Smooth muscle cell (in vitro differentiated cells): ENCODE data around the gene CEP126. TPM values are rescaled to one million over a fixed set of nuclear protein-coding genes. Genes with fewer than 3 reads are reported as not detected.

ENCODE experiments used
- DNase-seq: peaks from one replicate; lab custom pipeline; 2025; ENCODE audit not compliant: unreplicated experiment; lab: John Stamatoyannopoulos, UW
- H2AFZ ChIP-seq: fragments of 200-600 bp; sonication (generic); 2 replicates; pipeline ENCODE4 v1.6.0; 2016; ENCODE audit warnings: antibody characterized with exemption, low read depth, mild to moderate bottlenecking
- H3F3A ChIP-seq: fragments of 200-600 bp; sonication (generic); 2 replicates; pipeline ENCODE4 v1.6.0; 2017; ENCODE audit warnings: antibody characterized with exemption, low read depth
- H3K27ac ChIP-seq: fragments of 200-600 bp; sonication (generic); 2 replicates; pipeline ENCODE4 v1.5.1; 2016; ENCODE audit warnings: low read depth, mild to moderate bottlenecking
- H3K27me3 ChIP-seq: fragments of 200-600 bp; sonication (generic); 2 replicates; pipeline ENCODE4 v1.6.1; 2016; ENCODE audit warnings: low read depth, mild to moderate bottlenecking
- H3K36me3 ChIP-seq: fragments of 200-600 bp; sonication (generic); 2 replicates; pipeline ENCODE4 v1.5.1; 2016; ENCODE audit warnings: low read depth
- H3K4me1 ChIP-seq: fragments of 200-600 bp; sonication (generic); 2 replicates; pipeline ENCODE4 v1.5.1; 2016; ENCODE audit warnings: low read depth
- H3K4me2 ChIP-seq: fragments of 200-600 bp; sonication (generic); 2 replicates; pipeline ENCODE4 v1.6.0; 2016; ENCODE audit warnings: mild to moderate bottlenecking
- H3K4me3 ChIP-seq: fragments of 200-600 bp; sonication (generic); 2 replicates; pipeline ENCODE4 v1.5.1; 2016; ENCODE audit warnings: mild to moderate bottlenecking
- H3K79me2 ChIP-seq: fragments of 200-600 bp; sonication (generic); 2 replicates; pipeline ENCODE4 v1.6.0; 2016; ENCODE audit warnings: low read depth, mild to moderate bottlenecking
- H3K9ac ChIP-seq: fragments of 200-600 bp; sonication (generic); 2 replicates; pipeline ENCODE4 v1.6.0; 2016; ENCODE audit warnings: low read depth
- H3K9me3 ChIP-seq: fragments of 200-600 bp; sonication (generic); replicated peaks from 2 replicates; pipeline ENCODE4 v1.5.1; 2016; ENCODE audit warnings: low read depth
- H4K20me1 ChIP-seq: fragments of 200-600 bp; sonication (generic); 2 replicates; pipeline ENCODE4 v1.6.0; 2016; ENCODE audit warnings: low read depth
- CTCF ChIP-seq: fragments of 200-600 bp; sonication (generic); IDR thresholded peaks from 2 replicates; pipeline ENCODE4 v1.5.1; 2017; ENCODE audit warnings: borderline replicate concordance, mild to moderate bottlenecking, antibody characterized with exemption; ENCODE audit not compliant: insufficient read depth, poor library complexity, severe bottlenecking
- WGBS: methylation state at CpG from one replicate; pipeline ENCODE4 v1.1.7; 2016; ENCODE audit warnings: low lambda C conversion rate; 5-methylcytosine and 5-hydroxymethylcytosine counted together
- polyA plus RNA-seq: library from polyadenylated mRNA; unstranded; fragments of >200 nt; fragmentation: Nextera tagmentation; extraction: Ambion mirVana; gene quantifications from 2 replicates; pipeline ENCODE4 v1.2.1, GENCODE V29; 2016
- total RNA-seq: library from RNA; depleted of rRNA; stranded (reverse); fragments of >200 nt; gene quantifications from 2 replicates; pipeline ENCODE4 v1.2.3, GENCODE V29; 2014

The CEP126 gene
- total RNA-seq = 2.3 and 2.5 TPM in 2 replicates
- 1.4 and 1.6 TPM in 2 replicates for polyA plus RNA-seq

GRCh38 chr11:101914738-101915426 lies at the start of gene CEP126:
CEP126 (plus strand) TSS chr11:101915010; CDS start chr11:101915285, 275 bp downstream.
- no peak for TF ChIP-seq CTCF
- under 1% methylated on average over 55 of the region's 56 CpGs for WGBS
- no peaks in the 10 kb centered on the region for H3K27me3 ChIP-seq
- no peaks in the 10 kb centered on the region for H3K36me3 ChIP-seq
- peak within 1 kb of the TSS; percentile 94 for H2AFZ ChIP-seq
- no peaks in the 10 kb centered on the region for H3K9me3 ChIP-seq
- peak within 1 kb of the TSS; percentile 80 for H3K4me2 ChIP-seq
- H3K27ac ChIP-seq = peak within 1 kb of the TSS; percentile 93
- peak within 1 kb of the TSS; percentile 87 for H3K9ac ChIP-seq
- H3F3A ChIP-seq = no peaks in the 10 kb centered on the region
- peak within 1 kb of the TSS; percentile 65 for H3K4me3 ChIP-seq
- DNase-seq = peak; percentile 98
- H4K20me1 ChIP-seq = no peaks in the 10 kb centered on the region
- H3K79me2 ChIP-seq = no peaks in the 10 kb centered on the region
- H3K4me1 ChIP-seq = peaks cover 11% of the 10 kb centered on the region

- Histone ChIP-seq H3K27ac (peak overlapping the region; percentile 51), H3K27me3 (no peaks in the 10 kb centered on the region), H3K36me3 (no peaks in the 10 kb centered on the region), H4K20me1 (no peaks in the 10 kb centered on the region), H3F3A (peaks cover 23% of the 10 kb centered on the region), H3K9ac (no peak overlapping the region), H3K4me3 (no peak overlapping the region), H3K79me2 (no peaks in the 10 kb centered on the region), H3K4me1 (no peaks in the 10 kb centered on the region), H2AFZ (no peak overlapping the region), H3K4me2 (peak overlapping the region; percentile 27), H3K9me3 (no peaks in the 10 kb centered on the region)
- WGBS = 70% methylated on average over 5 of the region's 5 CpGs
- no peak for TF ChIP-seq CTCF
- DNase-seq = no peak
Measured at GRCh38 chr11:101866619-101867491, 48.0 kb upstream of the CEP126 start.

- WGBS = 66% methylated on average over 2 of the region's 2 CpGs
- no peak overlapping the region for H2AFZ ChIP-seq
- no peak overlapping the region for H3K4me3 ChIP-seq
- DNase-seq = no peak
- H3K27me3 ChIP-seq = no peaks in the 10 kb centered on the region
- no peaks in the 10 kb centered on the region for H3K36me3 ChIP-seq
- H3K4me1 ChIP-seq = no peaks in the 10 kb centered on the region
- no peak overlapping the region for H3K9ac ChIP-seq
- H3K9me3 ChIP-seq = no peaks in the 10 kb centered on the region
- TF ChIP-seq CTCF = no peak
- no peaks in the 10 kb centered on the region for H4K20me1 ChIP-seq
- H3F3A ChIP-seq = peaks cover 23% of the 10 kb centered on the region
- no peak overlapping the region for H3K4me2 ChIP-seq
- H3K79me2 ChIP-seq = no peaks in the 10 kb centered on the region
- H3K27ac ChIP-seq = no peak overlapping the region
Measured at GRCh38 chr11:101867951-101868350, 46.9 kb upstream of the CEP126 start.
